Hematopoietic multipotent progenitor cell treated with erythropoietin and hydrocortisone succinate and interleukin-3 and kit ligand, for 4 days (in vitro differentiated cells): ENCODE data around the gene DACT1.

ENCODE experiments used
- DNase-seq: peaks from one replicate; pipeline ENCODE4 v3.0.0-alpha.2; 2015

DACT1 gene

DNA sequence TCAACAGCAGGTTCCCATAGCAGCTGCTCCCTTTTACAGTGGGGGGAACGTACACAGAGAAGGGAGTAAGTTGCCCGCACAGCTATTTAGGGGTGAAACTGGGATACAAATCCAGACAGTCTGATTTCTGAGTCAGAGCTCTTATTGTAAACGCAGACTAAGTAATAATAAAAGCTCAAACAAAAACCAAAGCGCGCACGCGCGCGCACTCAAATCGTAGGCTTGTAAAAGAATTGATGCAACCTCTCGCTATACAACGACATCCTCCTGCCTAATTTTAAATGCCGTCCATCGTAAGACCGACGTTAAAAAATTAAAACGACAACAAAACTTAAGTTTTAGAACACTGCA, 747 bp upstream of the DACT1 start:
- peak; percentile 44 for DNase-seq

DNA sequence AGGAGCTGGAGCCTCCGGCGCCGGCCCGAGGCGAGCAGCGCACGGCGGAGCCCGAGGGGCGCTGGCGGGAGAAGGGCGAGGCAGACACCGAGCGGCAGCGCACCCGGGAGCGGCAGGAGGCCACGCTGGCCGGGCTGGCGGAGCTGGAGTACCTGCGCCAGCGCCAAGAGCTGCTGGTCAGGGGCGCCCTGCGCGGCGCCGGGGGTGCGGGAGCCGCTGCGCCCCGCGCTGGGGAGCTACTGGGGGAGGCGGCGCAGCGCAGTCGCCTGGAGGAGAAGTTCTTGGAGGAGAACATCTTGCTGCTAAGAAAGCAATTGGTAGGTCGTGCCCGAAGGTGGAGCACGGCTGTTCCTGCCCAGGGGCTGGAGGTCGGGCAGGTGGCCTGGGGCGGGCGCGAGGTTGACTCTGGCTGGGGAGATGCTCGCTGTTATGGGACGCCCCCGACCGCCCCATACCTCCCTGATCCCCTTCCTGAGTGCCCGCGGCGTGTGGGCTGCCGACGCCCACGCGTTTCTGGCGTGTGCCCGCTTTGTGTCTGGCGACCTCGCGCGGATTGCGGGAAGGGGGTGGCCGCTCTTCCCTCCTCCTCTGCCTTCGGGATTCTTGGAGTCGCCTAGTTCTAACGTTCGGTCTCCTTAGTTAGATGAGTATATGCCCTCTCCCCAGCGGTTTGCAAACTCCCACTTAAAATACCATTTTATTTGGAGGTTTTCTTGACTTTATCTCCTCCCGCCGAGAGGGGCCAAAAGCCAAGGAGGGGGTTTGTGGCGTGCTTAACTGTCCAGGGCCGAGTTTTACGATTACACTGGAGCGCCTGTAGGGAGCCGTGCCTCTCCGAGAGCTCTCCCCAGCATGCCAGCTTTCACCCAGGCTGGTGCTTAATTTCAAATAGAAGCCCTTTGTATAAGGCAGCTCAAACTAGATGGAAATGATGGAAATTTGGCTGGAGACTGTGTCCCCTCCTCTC, 752 bp downstream of the DACT1 start:
- peak; percentile 46 for DNase-seq

DNA sequence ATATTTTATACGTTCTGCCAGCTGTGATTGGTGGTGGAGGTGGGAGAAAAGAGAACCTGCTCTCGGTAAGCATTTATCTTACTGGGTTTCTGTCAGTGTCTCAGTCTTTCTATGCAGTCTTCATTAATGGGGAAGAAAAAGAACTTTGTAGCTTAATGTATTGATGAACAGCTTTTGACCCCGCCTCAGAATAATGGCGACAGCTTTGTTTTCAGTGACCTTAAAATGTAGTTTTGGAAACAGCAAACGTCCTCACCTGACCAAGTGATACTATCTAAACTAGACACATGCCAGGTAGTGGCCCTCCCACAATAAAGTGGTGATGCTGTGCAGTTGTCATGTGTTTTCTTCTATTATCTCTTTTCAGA, 1.4 kb downstream of the DACT1 start:
- no peak for DNase-seq

DNA sequence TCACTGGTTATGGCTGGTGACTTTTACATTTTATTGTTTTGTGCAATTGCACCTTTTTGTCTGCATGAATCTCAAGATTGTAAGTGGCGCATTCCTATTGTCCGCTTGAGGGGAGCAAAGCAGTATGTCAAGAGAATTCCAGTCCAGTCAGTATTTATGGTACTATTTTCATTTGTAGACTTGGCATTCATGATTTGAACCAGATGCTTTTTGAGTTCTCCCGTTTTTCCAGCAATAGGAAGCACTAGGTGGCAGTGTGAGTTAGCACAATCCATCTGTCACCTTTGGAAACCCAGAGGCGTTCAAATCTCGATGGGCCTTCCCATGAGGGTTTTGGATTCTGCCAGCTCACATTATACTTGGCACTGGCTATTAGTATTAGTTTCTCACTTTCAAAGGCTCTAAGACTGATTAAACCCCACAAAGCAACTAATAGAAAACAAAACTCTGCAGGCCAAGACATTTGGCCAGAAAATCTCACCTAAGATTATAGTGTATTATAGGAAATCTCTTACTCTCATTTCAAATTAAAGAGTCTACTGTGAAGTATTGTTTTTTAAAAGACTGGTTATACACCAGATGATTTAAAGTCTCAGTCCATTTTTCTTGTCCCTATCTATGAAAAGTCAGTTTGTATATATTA, 2.2 kb downstream of the DACT1 start:
- DNase-seq = peak; percentile 66

DNA sequence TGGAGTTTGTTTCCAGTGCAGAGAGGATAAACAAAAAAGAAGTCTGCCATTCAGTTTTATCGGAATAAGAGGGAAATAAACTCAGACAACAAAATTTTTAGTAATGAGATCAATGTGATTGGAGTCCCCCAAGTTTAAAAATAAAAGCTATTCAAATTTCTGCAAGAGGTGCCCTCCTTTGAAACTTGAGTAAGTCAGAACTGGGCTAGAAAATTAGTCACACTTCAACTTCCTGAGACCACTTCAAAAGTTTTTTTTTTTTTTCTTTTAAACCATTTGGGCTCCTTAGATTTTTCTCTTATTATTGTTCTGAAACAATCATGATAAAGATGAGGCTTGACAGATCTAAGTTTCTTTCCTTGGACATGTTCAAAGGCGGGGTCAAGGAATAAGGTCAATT, 3.2 kb downstream of the DACT1 start:
- DNase-seq = no peak

DNA sequence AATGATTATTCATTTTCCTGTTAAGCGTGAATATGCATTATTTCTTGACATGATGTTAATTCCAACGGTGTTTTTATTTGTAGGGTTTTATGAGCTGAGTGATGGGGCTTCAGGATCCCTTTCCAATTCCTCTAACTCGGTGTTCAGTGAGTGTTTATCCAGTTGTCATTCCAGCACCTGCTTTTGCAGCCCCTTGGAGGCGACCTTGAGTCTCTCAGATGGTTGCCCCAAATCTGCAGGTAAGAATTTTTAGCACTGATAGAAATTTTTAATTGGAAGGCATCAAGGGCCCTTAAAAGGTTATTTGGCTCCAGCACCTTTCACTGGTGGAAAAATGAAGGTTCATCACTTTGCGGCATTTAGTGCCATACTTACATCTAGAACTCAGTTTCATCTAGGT, 3.7 kb downstream of the DACT1 start:
- DNase-seq = peak; percentile 16

DNA sequence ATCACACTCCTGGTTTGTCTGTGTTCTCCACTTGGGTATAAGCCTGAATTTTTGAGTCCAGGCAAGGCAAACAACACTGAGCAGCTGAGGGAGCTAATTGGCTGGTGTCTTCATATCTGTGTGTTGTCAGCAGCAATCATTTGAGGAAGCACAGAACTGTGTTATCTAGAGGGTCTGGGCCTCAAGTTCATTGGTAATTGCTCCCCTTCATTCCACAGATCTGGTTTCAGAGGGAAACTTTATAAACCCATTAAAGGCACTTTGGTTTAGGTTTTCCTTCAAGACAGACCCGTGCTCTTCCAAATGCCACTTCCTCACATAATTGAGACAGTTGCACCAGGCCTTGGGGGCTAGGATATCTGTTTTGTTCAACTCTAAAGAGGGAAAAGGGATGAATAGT, 5.6 kb downstream of the DACT1 start:
- DNase-seq = peak; percentile 18

DNA sequence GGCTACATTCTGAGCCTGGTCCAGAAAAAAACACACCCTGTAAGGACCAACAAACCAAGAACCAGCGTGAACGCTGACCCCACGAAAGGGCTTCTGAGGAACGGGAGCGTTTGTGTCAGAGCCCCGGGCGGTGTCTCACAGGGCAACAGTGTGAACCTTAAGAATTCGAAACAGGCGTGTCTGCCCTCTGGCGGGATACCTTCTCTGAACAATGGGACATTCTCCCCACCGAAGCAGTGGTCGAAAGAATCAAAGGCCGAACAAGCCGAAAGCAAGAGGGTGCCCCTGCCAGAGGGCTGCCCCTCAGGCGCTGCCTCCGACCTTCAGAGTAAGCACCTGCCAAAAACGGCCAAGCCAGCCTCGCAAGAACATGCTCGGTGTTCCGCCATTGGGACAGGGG, 7.9 kb downstream of the DACT1 start:
- DNase-seq = no peak

DNA sequence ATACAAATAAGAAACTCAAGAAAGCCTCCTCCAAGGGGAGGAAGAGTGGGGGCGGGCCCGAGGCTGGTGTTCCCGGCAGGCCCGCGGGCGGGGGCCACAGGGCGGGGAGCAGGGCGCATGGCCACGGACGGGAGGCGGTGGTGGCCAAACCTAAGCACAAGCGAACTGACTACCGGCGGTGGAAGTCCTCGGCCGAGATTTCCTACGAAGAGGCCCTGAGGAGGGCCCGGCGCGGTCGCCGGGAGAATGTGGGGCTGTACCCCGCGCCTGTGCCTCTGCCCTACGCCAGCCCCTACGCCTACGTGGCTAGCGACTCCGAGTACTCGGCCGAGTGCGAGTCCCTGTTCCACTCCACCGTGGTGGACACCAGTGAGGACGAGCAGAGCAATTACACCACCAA, 8.7 kb downstream of the DACT1 start:
- DNase-seq = no peak

DNA sequence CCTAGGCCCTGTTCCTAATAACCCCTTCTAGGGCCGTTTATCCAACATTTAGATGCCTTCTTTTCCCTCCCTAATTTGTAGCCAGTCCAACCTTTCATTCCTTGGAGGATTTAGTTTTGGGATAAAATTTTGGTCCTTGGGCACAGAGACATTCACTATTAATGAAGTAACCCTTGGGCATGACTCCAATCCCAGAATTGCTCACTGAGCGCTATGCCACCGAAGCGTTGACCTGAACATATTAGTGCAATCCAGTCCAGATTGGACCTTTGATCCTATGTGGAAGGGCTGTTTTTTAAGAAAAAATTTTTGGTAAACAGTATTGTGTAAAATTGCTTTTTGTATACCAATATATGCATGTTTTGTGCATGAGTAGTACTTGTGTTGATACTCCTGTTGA, 10.0 kb downstream of the DACT1 start:
- no peak for DNase-seq

DNA sequence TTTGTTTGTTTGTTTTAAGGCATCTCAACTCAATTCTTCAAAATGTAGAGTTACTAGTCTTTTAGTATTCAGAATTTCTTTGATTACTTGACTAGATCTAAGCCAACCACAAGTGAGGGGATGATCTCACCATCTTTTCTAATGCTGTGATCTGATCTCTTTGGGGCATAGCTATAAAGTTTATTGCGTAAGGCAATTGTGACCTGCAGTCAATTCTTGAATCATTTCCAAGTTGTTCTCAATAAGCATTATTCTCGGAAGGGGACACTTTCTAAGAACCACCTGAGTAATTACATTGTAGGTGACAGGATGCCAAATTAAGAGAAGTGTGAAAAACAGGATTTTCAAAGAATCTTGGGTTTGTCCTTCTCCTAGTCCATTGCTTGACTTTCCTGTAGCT, 13.1 kb downstream of the DACT1 start:
- DNase-seq = no peak

DNA sequence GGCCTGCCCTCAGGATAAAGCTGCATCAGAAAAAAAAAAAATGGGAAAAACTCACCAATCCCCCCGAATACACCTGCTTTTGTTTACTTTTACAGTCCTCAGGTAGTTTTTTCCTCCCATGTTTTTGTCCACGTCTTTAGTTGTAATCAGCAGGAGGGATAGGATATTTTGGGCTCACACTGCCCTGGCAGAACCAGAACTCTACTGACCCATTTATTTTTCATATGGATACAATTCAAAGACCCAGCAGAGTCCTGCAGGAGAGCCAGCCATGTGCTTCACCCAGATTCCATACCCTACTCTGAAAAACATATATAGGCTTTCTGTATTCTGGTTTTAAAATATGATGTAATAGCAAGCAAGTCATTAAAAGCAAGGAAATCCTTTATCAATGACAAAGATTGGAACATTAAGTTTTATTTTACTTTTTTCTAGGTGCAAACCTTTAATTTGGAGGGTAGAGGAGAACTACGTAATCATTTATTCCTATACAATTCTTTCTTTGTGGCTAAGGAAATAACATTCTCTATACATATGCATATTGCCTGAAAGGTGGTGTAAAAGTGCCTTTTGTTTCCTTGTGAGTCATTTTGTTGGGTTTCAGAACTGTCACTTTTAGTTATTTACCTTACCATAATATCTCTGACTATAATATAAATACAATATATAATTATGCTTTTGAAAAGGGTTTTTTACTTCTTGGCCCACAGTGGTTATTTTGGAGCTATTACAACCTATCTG, 19.1 kb downstream of the DACT1 start:
- DNase-seq = no peak

DNA sequence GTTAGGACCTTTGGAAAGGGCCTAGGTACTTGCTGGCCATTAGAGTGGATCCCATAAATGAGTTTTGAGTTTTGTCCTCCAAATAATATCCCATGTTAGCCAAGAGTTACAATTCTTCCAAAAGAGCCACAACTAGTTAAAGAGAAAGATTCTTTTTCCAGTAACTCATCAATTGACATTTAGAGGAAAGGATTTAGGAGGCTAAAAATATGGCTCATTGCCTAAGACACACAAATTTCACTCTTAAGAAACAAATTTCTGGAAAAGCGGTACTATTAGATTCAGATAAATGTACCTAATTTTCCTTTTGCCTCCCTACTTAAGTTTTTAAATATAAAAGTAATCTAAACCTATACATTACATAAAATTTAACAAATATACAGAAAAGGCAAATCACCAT, 21.3 kb downstream of the DACT1 start:
- DNase-seq = no peak

DNA sequence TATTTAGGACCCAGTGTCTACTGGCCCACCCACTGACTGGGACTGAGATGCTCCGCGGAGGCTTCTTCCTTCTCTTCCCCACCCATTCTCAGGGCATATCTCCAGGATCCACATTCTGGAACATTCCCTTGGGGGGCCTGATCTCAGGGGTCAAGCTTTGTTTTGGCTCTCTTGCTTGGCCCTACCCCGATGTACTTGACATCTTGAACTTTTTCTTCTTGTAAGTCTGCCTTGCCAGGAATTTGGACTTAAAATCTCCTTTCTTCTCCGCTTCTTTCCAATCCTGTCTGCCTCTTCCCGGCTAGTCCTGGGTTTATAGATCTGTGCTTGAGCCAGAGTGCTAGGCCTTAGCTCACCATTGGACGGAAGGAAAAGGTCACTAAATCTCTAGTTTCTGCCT, 22.1 kb downstream of the DACT1 start:
- no peak for DNase-seq

DNA sequence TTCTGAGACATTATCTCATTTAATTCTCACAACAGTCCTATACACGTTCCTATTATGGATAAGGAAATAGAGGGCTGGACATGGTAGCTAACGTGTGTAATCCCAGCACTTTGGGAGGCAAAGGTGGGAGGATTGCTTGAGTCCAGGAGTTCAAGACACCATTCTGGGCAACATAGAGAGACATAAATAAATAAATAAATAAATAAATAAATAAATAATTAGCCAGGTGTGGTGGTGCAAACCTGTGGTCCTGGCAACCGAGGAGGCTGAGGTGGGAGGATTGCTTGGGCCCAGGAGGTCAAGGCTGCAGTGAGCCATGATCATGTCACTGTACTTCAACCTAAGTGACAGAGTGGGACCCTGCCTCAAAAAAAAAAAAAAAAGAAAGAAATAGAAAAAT, 22.6 kb downstream of the DACT1 start:
- DNase-seq = no peak

DNA sequence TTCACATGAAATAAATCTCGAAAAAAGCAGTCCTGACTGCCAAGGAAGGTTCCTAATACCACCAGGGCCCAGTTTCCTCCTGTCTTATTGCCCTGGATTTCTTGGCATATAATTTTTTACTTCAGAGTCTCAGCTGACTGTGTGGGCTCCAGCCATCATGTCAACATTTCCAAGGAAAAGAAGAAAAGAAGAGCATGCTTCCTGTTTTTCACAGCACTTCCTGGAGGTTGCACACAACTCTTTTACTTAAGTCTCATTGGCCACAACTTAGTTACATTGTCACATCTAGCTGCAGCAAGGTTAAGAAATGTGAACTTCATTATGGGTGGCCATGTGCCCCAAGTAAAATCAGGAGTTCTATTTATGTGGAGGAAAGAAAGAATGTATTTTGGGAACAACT, 24.3 kb downstream of the DACT1 start:
- DNase-seq = peak; percentile 4

DNA sequence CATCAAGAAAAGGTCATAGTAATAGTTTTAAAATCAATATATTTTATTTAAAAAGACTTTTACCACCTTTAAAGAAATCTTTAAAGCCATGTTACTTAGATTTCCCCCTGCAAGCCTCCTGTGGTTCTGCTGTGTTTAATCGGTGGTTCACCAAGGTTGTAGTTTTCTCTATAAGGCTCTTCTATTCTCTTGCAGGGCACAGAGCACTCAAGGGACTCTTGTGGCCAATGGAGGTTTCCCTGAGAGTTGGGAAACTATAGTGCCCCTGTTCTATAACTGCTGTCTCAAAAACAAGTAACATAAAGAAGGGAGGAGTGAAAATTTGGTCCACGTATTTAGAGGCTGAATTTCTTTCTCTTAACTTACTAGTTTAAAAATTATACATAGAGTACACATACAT, 25.0 kb downstream of the DACT1 start:
- DNase-seq = no peak

DNA sequence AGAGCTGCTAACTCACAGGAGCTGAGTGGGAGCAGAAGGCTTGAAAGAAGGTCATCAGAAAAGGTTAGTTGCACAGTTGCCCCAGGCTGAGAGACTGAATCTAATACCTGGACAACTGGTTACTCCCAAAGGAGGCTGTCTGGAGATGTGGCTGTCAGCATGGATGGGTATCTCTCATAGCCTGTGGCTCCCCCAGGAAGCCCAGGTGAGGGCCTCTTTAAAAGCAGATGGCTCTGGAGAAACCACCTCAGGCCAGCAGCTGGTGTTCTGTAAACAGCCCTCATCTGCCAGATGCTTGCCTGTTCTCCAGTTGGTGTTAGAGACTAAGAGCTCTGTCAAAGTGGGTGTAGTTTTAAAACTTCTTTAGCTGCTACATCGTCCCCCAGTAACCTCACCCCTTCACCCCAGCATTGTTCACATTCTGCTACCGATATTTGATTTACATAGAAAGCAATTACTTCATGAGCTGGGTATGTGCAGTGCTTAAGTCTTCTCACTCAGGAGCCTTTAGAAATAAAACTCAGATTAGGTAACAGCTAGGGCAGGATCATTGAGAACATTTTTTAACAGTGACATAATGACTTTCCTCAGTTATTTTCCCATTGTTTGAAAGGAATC, 25.8 kb downstream of the DACT1 start:
- no peak for DNase-seq

DNA sequence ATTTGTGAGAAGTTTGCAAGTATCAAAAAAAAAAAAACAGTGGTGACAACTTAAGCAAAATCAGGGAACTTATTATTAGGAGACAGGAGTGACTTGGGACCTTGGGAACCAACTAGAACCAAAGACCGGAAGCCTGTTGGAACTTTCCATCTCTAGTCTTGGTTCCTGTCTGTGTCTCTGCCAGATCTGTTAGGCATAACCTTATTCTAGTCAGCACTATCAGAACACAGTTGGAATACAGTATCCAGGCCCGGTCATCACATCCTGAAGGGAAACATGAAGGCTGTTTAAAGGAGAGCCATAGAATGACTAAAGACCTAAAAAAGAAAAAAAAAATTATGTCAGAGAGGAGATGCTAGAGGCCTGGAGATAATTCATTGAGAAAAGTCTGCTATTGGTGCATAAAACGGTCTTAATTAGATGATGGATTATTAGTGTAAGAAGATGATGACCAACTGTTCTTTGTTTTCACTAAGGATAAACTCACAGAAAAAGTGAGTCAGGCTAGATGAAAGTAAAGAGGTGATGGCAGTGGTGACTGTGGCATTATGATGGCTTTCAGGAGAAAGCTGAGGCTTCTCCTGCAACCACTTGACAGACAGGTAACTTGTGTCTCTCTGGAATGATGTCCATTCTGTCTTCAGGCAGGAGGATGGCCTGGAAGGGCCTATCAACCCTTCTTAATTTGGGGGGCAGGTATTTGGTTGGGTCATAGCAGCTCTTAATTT, 28.2 kb downstream of the DACT1 start:
- DNase-seq = no peak

DNA sequence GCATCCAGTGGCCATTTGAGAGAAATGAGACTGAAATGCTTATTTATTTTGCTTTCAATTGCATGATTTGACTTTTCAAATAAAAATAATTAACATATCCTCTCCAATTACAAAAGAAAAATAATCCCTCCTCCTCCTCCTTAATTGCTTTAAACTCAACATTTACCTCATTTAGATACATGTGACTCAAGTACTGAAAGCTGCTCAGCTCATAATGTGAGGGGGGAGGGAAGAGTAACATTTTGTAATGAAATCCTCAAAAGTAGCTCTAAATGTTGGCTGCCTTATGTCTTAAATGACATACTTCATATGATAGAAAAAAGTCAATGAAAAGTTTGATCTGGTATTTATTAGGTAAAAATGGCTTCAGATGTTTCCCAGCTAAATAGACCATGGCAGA, 29.0 kb downstream of the DACT1 start:
- DNase-seq = no peak

DNA sequence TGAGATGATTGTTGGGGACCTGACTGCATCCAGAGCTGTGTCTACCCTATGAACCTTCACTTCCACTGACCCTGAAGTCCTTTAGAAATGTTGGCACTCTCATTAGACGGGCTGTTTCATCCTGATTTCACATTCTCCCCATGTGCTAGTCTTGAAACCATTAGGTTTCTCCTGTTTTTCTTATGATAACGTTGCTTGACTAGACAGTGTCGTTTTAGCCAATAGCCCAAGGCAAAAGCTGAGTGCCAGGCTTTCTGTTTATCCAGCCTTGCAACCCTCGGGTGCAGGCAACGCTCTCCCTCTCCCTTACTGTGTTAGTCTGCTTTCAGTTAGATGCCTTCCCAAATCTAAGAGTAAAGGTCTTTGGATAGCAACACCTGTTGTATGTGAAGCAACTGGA, 30.1 kb downstream of the DACT1 start:
- no peak for DNase-seq

DNA sequence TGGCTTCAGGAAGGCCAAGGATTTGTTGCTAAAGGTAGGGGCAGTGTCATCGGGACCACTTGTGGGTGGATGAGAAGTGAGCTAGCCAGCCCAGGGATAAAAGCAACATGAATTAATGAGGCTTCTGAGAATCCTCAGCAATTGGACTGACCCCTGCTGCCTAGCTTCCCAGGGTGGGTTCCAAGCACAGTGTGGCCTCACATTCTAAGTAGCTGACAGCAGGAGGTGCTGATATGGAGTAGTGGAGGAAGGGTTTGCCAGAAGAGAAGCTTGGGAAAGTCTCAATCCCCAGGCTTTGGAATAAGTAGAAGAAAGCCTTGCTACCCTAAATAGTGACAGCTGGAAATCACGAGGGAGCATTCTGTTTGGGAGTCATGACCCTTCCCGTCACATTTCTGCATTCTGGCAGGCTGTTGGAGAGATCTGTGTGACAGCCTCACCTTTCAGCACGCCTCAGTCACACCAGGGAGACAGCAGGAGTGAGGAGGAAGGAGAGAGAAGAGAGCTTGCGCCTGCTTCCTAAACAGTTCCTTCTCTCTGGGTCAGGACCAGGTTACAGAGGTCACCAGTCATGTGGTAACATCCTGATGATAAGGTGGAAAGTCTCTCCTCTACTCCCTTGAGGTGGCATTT, 31.2 kb downstream of the DACT1 start:
- DNase-seq = no peak
